Breast epithelium (tissue), 3 donors: Measurements from ENCODE around the gene ZNF681.

Source experiments
- POLR2A ChIP-seq: fragments of 450-650 bp; IDR thresholded peaks from one replicate; pipeline ENCODE4 v1.6.1; 2016; ENCODE audit warnings: antibody characterized with exemption, mild to moderate bottlenecking, moderate library complexity
- POLR2AphosphoS5 ChIP-seq, 3 donors: sonication (generic); formaldehyde crosslinking; IDR thresholded peaks; one replicate each; pipeline ENCODE4 v1.6.1; 2017; ENCODE audit warnings: antibody characterized with exemption in 3 of 3
- TF ChIP-seq, protein P1 (sequence below), 3 donors: fragments of 450-650 bp; IDR thresholded peaks; one replicate each; pipeline ENCODE4 v1.5.1; 2016 to 2017; ENCODE audit warnings: antibody characterized with exemption in 3 of 3, mild to moderate bottlenecking in 3 of 3, moderate library complexity in 3 of 3

DNA sequence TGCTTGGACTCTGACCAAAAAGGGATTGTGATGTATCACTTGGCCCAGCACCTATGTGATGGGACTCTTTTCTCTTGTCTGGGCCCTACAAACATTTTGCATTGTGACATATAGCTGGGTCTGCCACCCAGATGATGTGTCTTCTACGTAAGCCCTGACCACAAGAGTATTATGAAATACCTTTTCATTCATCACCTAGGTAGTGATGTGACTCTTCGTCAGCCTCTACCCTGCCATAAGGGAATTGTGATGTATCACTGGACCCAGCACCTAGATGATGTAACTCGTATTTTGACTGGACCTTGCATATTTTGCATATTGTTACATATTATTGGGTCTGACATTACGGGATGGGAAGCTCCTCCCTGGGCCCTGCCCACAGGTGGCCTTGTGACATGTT is 29.7 kb upstream of the ZNF681 start:
- TF ChIP-seq, protein P1, sequence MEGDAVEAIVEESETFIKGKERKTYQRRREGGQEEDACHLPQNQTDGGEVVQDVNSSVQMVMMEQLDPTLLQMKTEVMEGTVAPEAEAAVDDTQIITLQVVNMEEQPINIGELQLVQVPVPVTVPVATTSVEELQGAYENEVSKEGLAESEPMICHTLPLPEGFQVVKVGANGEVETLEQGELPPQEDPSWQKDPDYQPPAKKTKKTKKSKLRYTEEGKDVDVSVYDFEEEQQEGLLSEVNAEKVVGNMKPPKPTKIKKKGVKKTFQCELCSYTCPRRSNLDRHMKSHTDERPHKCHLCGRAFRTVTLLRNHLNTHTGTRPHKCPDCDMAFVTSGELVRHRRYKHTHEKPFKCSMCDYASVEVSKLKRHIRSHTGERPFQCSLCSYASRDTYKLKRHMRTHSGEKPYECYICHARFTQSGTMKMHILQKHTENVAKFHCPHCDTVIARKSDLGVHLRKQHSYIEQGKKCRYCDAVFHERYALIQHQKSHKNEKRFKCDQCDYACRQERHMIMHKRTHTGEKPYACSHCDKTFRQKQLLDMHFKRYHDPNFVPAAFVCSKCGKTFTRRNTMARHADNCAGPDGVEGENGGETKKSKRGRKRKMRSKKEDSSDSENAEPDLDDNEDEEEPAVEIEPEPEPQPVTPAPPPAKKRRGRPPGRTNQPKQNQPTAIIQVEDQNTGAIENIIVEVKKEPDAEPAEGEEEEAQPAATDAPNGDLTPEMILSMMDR (IDR thresholded peaks at IDR 0.05): no peak
- TF ChIP-seq POLR2A (no peak), POLR2AphosphoS5 (IDR thresholded peaks at IDR 0.05) (no peak)
